Liver (tissue), 9 donors: ENCODE results near the gene ZFP37. TPM values are rescaled to one million over a fixed set of nuclear protein-coding genes. Genes with fewer than 3 reads are reported as not detected.
"Not testable (repeated sequence)": the region's sequence is repeated elsewhere in the genome, so short reads cannot be mapped to it uniquely, and the experiment has no call there.

ENCODE experiments used
- DNase-seq: peaks from one replicate; pipeline ENCODE4 v3.0.0-alpha.2; 2017; ENCODE audit warnings: low spot score
- H3K27ac ChIP-seq, 2 donors: one replicate each; pipeline ENCODE4 v1.7.0; 2013; ENCODE audit warnings: inconsistent platforms in 2 of 2, low read length in 2 of 2, control low read depth in 1 of 2, low read depth in 1 of 2, mild to moderate bottlenecking in 1 of 2
- H3K27me3 ChIP-seq, 4 donors: one replicate each; pipeline versions ENCODE4 v1.6.1 to v1.7.0; 2013; ENCODE audit warnings: low read length in 3 of 4, inconsistent platforms in 1 of 4, mild to moderate bottlenecking in 1 of 4, moderate library complexity in 1 of 4; ENCODE audit not compliant: control insufficient read depth in 4 of 4, insufficient read depth in 4 of 4
- H3K36me3 ChIP-seq, 4 donors: one replicate each; pipeline versions ENCODE4 v1.6.1 to v1.7.0; 2013; ENCODE audit warnings: low read length in 3 of 4, mild to moderate bottlenecking in 3 of 4, low read depth in 1 of 4, moderate library complexity in 1 of 4; ENCODE audit not compliant: control insufficient read depth in 4 of 4, insufficient read depth in 3 of 4
- H3K4me1 ChIP-seq, 4 donors: one replicate each; pipeline versions ENCODE4 v1.6.1 to v1.7.0; 2013; ENCODE audit warnings: low read length in 3 of 4, mild to moderate bottlenecking in 3 of 4, moderate library complexity in 1 of 4; ENCODE audit not compliant: control insufficient read depth in 4 of 4, insufficient read depth in 4 of 4
- H3K4me3 ChIP-seq, 3 donors: one replicate each; pipeline versions ENCODE4 v1.6.1 to v1.7.0; 2013; ENCODE audit warnings: low read length in 3 of 3, control low read depth in 1 of 3, low read depth in 1 of 3, mild to moderate bottlenecking in 1 of 3
- H3K9ac ChIP-seq, 2 donors: one replicate each; pipeline ENCODE4 v1.7.0; 2013; ENCODE audit warnings: low read length in 2 of 2, mild to moderate bottlenecking in 2 of 2, moderate library complexity in 2 of 2, control low read depth in 1 of 2, low read depth in 1 of 2
- H3K9me3 ChIP-seq, 4 donors: one replicate each; pipeline versions ENCODE4 v1.6.1 to v1.7.0; 2013; ENCODE audit warnings: low read length in 3 of 4; ENCODE audit not compliant: control insufficient read depth in 4 of 4
- GABPA ChIP-seq, 2 donors: IDR thresholded peaks in 1 of 2; conservative IDR thresholded peaks in 1 of 2; 2 replicates each; pipeline ENCODE4 v1.6.1; 2016; ENCODE audit warnings: antibody characterized with exemption in 2 of 2, mild to moderate bottlenecking in 1 of 2, moderate library complexity in 1 of 2
- HNF4A ChIP-seq, 2 donors: conservative IDR thresholded peaks; 2 replicates each; pipeline ENCODE4 v1.6.1; 2016; ENCODE audit warnings: antibody characterized with exemption in 2 of 2, mild to moderate bottlenecking in 2 of 2
- JUND ChIP-seq, 2 donors: IDR thresholded peaks; 2 replicates each; pipeline ENCODE4 v1.6.1; 2016; ENCODE audit warnings: antibody characterized with exemption in 2 of 2
- NR2F2 ChIP-seq: IDR thresholded peaks from 2 replicates; pipeline ENCODE4 v1.6.1; 2016; ENCODE audit warnings: antibody characterized with exemption
- RXRA ChIP-seq, 2 donors: IDR thresholded peaks; 2 replicates each; pipeline ENCODE4 v1.6.1; 2017 to 2018; ENCODE audit warnings: antibody characterized with exemption in 2 of 2, mild to moderate bottlenecking in 1 of 2
- SP1 ChIP-seq: IDR thresholded peaks from 2 replicates; pipeline ENCODE4 v1.6.1; 2018; ENCODE audit warnings: antibody characterized with exemption, mild to moderate bottlenecking
- TAF1 ChIP-seq: conservative IDR thresholded peaks from 2 replicates; pipeline ENCODE4 v1.6.1; 2016; ENCODE audit warnings: antibody characterized with exemption, mild to moderate bottlenecking
- YY1 ChIP-seq: IDR thresholded peaks from 2 replicates; pipeline ENCODE4 v1.6.1; 2016; ENCODE audit warnings: antibody characterized with exemption, mild to moderate bottlenecking
- ZBTB33 ChIP-seq: IDR thresholded peaks from 2 replicates; pipeline ENCODE4 v1.6.1; 2016; ENCODE audit warnings: antibody characterized with exemption
- WGBS: extraction: QIAGEN DNeasy Blood & Tissue Kit; methylation state at CpG from one replicate; pipeline ENCODE4 v1.1.7; 2013; 5-methylcytosine and 5-hydroxymethylcytosine counted together
- polyA plus RNA-seq, 2 donors: library from polyadenylated mRNA; stranded (reverse) in 1 of 2; unstranded in 1 of 2; fragments of 200-250 nt in 1 of 2; fragments of >200 nt in 1 of 2; fragmentation: Nextera tagmentation in 1 of 2; extraction: Ambion mirVana in 1 of 2; gene quantifications; one replicate each; pipeline versions ENCODE4 v1.2.1 to v1.2.3, GENCODE V29; 2013 to 2015
- total RNA-seq, 2 donors: library from RNA; depleted of rRNA; stranded (reverse); fragments of >200 nt; gene quantifications; one replicate each; pipeline ENCODE4 v1.2.3, GENCODE V29; 2014
- TF ChIP-seq, protein P1 (sequence below): fragments of 150-350 bp; IDR thresholded peaks from 2 replicates; pipeline ENCODE4 v1.5.1; 2017; ENCODE audit warnings: improper control_type of control experiment, low read depth, low read length; ENCODE audit not compliant: missing input control
- TF ChIP-seq, protein P2 (sequence below): IDR thresholded peaks from 2 replicates; pipeline ENCODE4 v1.6.1; 2016; ENCODE audit warnings: antibody characterized with exemption
- donor health status: healthy.
- donor health status: healthy.
- donor health status: healthy.
- donor health status: healthy.
- donor health status: healthy.

Gene ZFP37
- total and polyA plus RNA-seq, 4 donors: 0.19 to 0.50 (median 0.39) TPM

DNA sequence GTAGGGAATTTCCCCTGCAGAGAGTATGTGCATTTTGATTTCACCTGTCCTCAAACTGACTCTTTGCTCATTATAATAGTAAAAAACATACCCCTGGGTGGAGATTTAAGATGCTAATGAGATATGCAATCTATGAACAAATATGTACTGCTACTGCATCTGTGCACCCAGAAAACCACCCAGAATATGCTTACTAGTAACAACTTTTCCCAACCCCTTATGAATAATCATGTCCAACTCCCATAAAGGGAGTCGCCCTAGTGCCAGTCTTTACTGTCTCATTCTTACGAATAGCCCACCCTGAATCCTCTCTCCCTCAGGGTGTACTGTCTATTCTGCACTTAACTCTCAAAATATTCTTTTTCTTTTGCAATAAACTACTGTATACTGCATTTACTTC, 39.0 kb upstream of the ZFP37 start:
- WGBS: 41% methylated on average over 2 of the region's 2 CpGs
- Histone ChIP-seq H3K36me3 (no peaks in the 10 kb centered on the region), H3K9ac (no peak overlapping the region), H3K27me3 (peaks cover 0 to 12% (median 3%) of the 10 kb centered on the region in 4 donors), H3K9me3 (peaks cover 0 to 22% (median 4%) of the 10 kb centered on the region in 4 donors), H3K4me3 (no peak overlapping the region), H3K27ac (no peak overlapping the region), H3K4me1 (no peaks in the 10 kb centered on the region)
- no peak for DNase-seq
- TF ChIP-seq HNF4A (conservative IDR thresholded peaks at IDR 0.05): no peak
- no peak for TF ChIP-seq YY1
- no peak for TF ChIP-seq JUND (IDR thresholded peaks at IDR 0.05)
- TF ChIP-seq, protein P1, sequence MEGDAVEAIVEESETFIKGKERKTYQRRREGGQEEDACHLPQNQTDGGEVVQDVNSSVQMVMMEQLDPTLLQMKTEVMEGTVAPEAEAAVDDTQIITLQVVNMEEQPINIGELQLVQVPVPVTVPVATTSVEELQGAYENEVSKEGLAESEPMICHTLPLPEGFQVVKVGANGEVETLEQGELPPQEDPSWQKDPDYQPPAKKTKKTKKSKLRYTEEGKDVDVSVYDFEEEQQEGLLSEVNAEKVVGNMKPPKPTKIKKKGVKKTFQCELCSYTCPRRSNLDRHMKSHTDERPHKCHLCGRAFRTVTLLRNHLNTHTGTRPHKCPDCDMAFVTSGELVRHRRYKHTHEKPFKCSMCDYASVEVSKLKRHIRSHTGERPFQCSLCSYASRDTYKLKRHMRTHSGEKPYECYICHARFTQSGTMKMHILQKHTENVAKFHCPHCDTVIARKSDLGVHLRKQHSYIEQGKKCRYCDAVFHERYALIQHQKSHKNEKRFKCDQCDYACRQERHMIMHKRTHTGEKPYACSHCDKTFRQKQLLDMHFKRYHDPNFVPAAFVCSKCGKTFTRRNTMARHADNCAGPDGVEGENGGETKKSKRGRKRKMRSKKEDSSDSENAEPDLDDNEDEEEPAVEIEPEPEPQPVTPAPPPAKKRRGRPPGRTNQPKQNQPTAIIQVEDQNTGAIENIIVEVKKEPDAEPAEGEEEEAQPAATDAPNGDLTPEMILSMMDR: no peak
- TF ChIP-seq TAF1: no peak
- no peak for TF ChIP-seq ZBTB33
- TF ChIP-seq GABPA (IDR thresholded peaks at IDR 0.05 in 1 of 2, conservative IDR thresholded peaks at IDR 0.05 in 1 of 2): no peak
- no peak for TF ChIP-seq SP1
- TF ChIP-seq NR2F2: no peak
- TF ChIP-seq RXRA (IDR thresholded peaks at IDR 0.05): no peak
- TF ChIP-seq, protein P2, sequence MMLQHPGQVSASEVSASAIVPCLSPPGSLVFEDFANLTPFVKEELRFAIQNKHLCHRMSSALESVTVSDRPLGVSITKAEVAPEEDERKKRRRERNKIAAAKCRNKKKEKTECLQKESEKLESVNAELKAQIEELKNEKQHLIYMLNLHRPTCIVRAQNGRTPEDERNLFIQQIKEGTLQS: no peak

DNA sequence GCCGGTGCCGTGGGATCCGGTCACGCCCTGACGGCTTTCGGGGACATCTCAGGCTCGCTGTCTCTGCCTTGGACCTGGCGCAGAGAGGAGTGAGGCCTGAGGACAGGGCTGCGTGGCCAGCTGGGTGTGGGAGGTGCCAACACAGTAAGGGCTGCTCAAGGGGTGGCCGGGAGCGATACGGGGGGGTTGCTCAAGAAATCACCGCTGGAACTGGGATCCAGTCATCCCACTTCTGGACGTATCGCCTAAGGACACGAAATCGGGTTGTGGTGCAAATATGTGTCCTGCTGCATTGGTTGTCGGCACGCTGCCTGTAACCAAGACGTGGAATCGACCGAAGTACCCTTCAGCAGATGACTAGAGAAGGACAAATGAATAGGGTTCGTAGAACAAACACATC, 33.4 kb upstream of the ZFP37 start:
- H3K27me3 ChIP-seq: peaks cover 0 to 11% (median 1%) of the 10 kb centered on the region in 4 donors
- DNase-seq, H3K36me3 ChIP-seq: not testable (repeated sequence)

DNA sequence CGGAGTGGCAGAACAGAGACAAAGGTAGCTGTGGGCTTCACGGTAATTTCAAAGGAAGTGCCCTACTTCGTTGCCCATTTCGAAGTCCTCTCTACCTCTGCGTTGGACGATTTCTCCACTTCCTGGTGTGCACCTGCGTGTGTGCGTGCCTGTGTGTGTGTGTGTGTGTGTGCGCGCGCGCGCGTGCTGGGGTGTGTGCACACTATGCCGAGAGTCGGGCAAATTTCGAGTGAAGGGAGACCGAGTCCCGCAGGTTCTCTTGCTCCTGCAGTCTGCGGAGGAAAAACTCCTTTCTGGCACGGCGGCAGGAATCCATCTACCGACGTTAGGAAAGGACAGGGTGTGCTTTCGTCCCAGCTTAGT, 32.6 kb upstream of the ZFP37 start:
- H3K36me3 ChIP-seq, DNase-seq, H3K4me3 ChIP-seq, H3K4me1 ChIP-seq, H3K27ac ChIP-seq, H3K9ac ChIP-seq: not testable (repeated sequence)
- 25% methylated on average over 14 of the region's 25 CpGs for WGBS
- Histone ChIP-seq H3K9me3 (peaks cover 3 to 19% (median 5%) of the 10 kb centered on the region in 4 donors), H3K27me3 (peaks cover 0 to 11% (median 1%) of the 10 kb centered on the region in 4 donors)

More for the DNA sequence above, 33.4 kb upstream of the ZFP37 start:
- not testable (repeated sequence) for H3K4me3 ChIP-seq, H3K4me1 ChIP-seq, H3K27ac ChIP-seq, H3K9ac ChIP-seq
- H3K9me3 ChIP-seq: peaks cover 3 to 19% (median 5%) of the 10 kb centered on the region in 4 donors
- 49% methylated on average over 16 of the region's 23 CpGs for WGBS

GRCh38 chr9:113088456-113089142, 32.1 kb upstream of the ZFP37 start:
- not testable (repeated sequence) for H3K27ac ChIP-seq, H3K36me3 ChIP-seq, H3K9ac ChIP-seq, H3K4me1 ChIP-seq, H3K4me3 ChIP-seq, DNase-seq
- H3K27me3 ChIP-seq: peaks cover 0 to 11% (median 1%) of the 10 kb centered on the region in 4 donors
- peaks cover 3 to 19% (median 5%) of the 10 kb centered on the region in 4 donors for H3K9me3 ChIP-seq
- 11% methylated on average over 25 of the region's 30 CpGs for WGBS

GRCh38 chr9:113062932-113063310, 6.4 kb upstream of the ZFP37 start:
- Histone ChIP-seq H3K9me3 (peaks cover 13 to 17% (median 15%) of the 10 kb centered on the region in 4 donors), H3K4me3 (peak overlapping the region in 1 of 3 donors; percentile 36)
- H3K27me3 ChIP-seq, H3K27ac ChIP-seq, H3K36me3 ChIP-seq, H3K9ac ChIP-seq, H3K4me1 ChIP-seq, DNase-seq: not testable (repeated sequence)
- 36% methylated on average over 17 of the region's 20 CpGs for WGBS
